AML-193 (cell line): ENCODE measurements around the gene SRL.
"Not testable (repeated sequence)": the region's sequence is repeated elsewhere in the genome, so short reads cannot be mapped to it uniquely, and the experiment has no call there.

Source experiments
- DNase-seq, 2 experiments: peaks; one replicate each; lab custom pipeline; 2025; lab: John Stamatoyannopoulos, UW

SRL gene

GRCh38 chr16:4226251-4227039 lies 15.4 kb downstream of the SRL start:
- no peak for DNase-seq

GRCh38 chr16:4225075-4225474 lies 16.8 kb downstream of the SRL start:
- DNase-seq, result no peak

- DNase-seq, result no peak
Measured at GRCh38 chr16:4220358-4220757, 21.5 kb downstream of the SRL start.

GRCh38 chr16:4218202-4218601 lies 23.7 kb downstream of the SRL start:
- no peak for DNase-seq

GRCh38 chr16:4217204-4218131 lies 24.4 kb downstream of the SRL start:
- no peak for DNase-seq

GRCh38 chr16:4216596-4216995 lies 25.3 kb downstream of the SRL start:
- DNase-seq, result no peak

- no peak for DNase-seq
Measured at GRCh38 chr16:4215106-4215505, 26.8 kb downstream of the SRL start.

- DNase-seq, result no peak
Measured at GRCh38 chr16:4214215-4214621, 27.7 kb downstream of the SRL start.

GRCh38 chr16:4213737-4214136 lies 28.1 kb downstream of the SRL start:
- DNase-seq, result no peak

- no peak for DNase-seq
Measured at GRCh38 chr16:4212934-4213296, 29.0 kb downstream of the SRL start.

GRCh38 chr16:4212211-4212933 lies 29.5 kb downstream of the SRL start:
- DNase-seq, result no peak

GRCh38 chr16:4211445-4212210 lies 30.3 kb downstream of the SRL start:
- not testable (repeated sequence) for DNase-seq

GRCh38 chr16:4209666-4210065 lies 32.2 kb downstream of the SRL start:
- no peak for DNase-seq

- DNase-seq, result no peak
Measured at GRCh38 chr16:4208341-4208751, 33.5 kb downstream of the SRL start.

GRCh38 chr16:4207683-4208340 lies 34.1 kb downstream of the SRL start:
- DNase-seq, result no peak

- no peak for DNase-seq
Measured at GRCh38 chr16:4207229-4207628, 34.7 kb downstream of the SRL start.

- no peak for DNase-seq
Measured at GRCh38 chr16:4206680-4207079, 35.2 kb downstream of the SRL start.

- no peak for DNase-seq
Measured at GRCh38 chr16:4205971-4206370, 35.9 kb downstream of the SRL start.

GRCh38 chr16:4204521-4204920 lies 37.4 kb downstream of the SRL start:
- no peak for DNase-seq

GRCh38 chr16:4203748-4204147 lies 38.1 kb downstream of the SRL start:
- DNase-seq, result no peak
